Right lobe of liver (tissue), 6 donors: Measurements from ENCODE around the gene THSD8. TPM values are rescaled to one million over a fixed set of nuclear protein-coding genes. Genes with fewer than 3 reads are reported as not detected.
"Not testable (repeated sequence)": the region's sequence is repeated elsewhere in the genome, so short reads cannot be mapped to it uniquely, and the experiment has no call there.

Experiments used
- ATAC-seq, 4 donors: fragments of 200-7000 bp; cut with Tn5 transposase; one replicate each; pipeline ENCODE4 v1.9.1; 2020; ENCODE audit warnings: mild to moderate bottlenecking in 4 of 4, moderate library complexity in 4 of 4
- DNase-seq, 3 donors: peaks; one replicate each; pipeline ENCODE4 v3.0.0-alpha.2; 2020
- H3K27ac ChIP-seq, 3 donors: fragments of 200-600 bp; one replicate each; pipeline ENCODE4 v1.8.0; 2022
- H3K27me3 ChIP-seq, 2 donors: fragments of 200-600 bp; one replicate each; pipeline ENCODE4 v1.8.0; 2022
- H3K36me3 ChIP-seq, 4 donors: fragments of 200-600 bp; sonication (generic) in 1 of 4; one replicate each; pipeline versions ENCODE4 v1.5.1 to v1.8.0; 2017 to 2022; ENCODE audit warnings: control low read depth in 1 of 4
- H3K4me1 ChIP-seq, 4 donors: fragments of 200-600 bp; sonication (generic) in 1 of 4; one replicate each; pipeline versions ENCODE4 v1.5.1 to v1.8.0; 2017 to 2022; ENCODE audit warnings: control low read depth in 1 of 4
- H3K4me3 ChIP-seq, 3 donors: fragments of 200-600 bp; one replicate each; pipeline ENCODE4 v1.8.0; 2022
- H3K9me3 ChIP-seq, 4 donors: fragments of 200-600 bp; sonication (generic) in 1 of 4; one replicate each; pipeline versions ENCODE4 v1.5.1 to v1.8.0; 2017 to 2022; ENCODE audit warnings: control low read depth in 1 of 4
- POLR2A ChIP-seq: fragments of 450-650 bp; IDR thresholded peaks from one replicate; pipeline ENCODE4 v1.6.1; 2017; ENCODE audit warnings: antibody characterized with exemption, mild to moderate bottlenecking
- WGBS: methylation state at CpG from one replicate; pipeline ENCODE4 v1.1.6; 2018; ENCODE audit warnings: low coverage, low lambda C conversion rate; ENCODE audit not compliant: insufficient coverage; ENCODE audit errors: missing lambda C conversion rate; 5-methylcytosine and 5-hydroxymethylcytosine counted together
- intact Hi-C, 2 donors: fragments of 100-400 bp; cut with DNase I; formaldehyde crosslinking; loops; one replicate each; pipeline versions ENCODE4 v1.11.2 to v1.14.1; 2022
- total RNA-seq, 6 experiments: library from RNA; depleted of rRNA in 2 of 6; stranded (reverse); fragments of >200 nt in 2 of 6; fragmentation: NEBNext Ultra II Directional in 3 of 6; extraction: Animal tissue kit (Norgen Biotek cat#: 25700) in 3 of 6; gene quantifications; one replicate each; pipeline versions ENCODE4 v1.1.0 to v1.2.4, GENCODE V29; 2016 to 2023
- TF ChIP-seq, protein P1 (sequence below), 4 donors: fragments of 200-600 bp in 3 of 4; fragments of 450-650 bp in 1 of 4; IDR thresholded peaks; one replicate each; pipeline versions ENCODE4 v1.5.1 to v1.8.0; 2016 to 2022; ENCODE audit warnings: antibody characterized with exemption in 4 of 4, mild to moderate bottlenecking in 2 of 4
- donor health status: DM: no; HTN: yes; CAD: no.
- donor health status: DM: no; HTN: no; CAD: no.
- donor health status: DM: no; HTN: no; CAD: no.
- donor health status: DM: no; HTN: yes; CAD: no.
- donor health status: DM: no; HTN: yes; CAD: no.

The THSD8 gene
- total RNA-seq, 6 experiments from 2014 or later: 0.62 to 2.0 (median 1.2) TPM; not detected in 1

DNA sequence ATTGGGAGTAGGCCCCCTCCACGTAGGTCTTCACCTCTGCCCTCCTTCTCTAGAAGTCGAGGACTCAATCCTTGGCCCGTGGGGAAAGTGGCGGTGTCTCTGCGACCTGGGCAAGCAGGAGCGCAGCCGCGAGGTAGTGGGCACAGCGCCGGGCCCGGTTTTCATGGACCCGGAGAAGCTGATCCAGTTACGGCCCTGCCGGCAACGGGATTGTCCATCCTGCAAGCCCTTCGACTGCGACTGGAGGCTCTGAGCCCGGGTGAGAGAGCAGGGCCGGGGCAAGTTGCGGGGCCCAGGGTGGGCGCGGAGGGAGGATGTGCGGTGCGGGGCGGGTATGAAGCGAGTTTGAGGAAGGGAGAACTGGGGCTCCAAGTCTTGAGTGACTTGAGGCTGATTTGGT is 2.2 kb downstream of the THSD8 start:
- Histone ChIP-seq H3K4me1 (peaks cover 0 to 11% (median 0%) of the 10 kb centered on the region in 4 donors), H3K4me3 (no peak overlapping the region), H3K27ac (no peak overlapping the region), H3K36me3 (peaks cover 0 to 9% (median 3%) of the 10 kb centered on the region in 4 donors), H3K27me3 (no peaks in the 10 kb centered on the region), H3K9me3 (no peaks in the 10 kb centered on the region)
- ATAC-seq (no peak), DNase-seq (peak in 1 of 3 donors; percentile 48)
- TF ChIP-seq, protein P1, sequence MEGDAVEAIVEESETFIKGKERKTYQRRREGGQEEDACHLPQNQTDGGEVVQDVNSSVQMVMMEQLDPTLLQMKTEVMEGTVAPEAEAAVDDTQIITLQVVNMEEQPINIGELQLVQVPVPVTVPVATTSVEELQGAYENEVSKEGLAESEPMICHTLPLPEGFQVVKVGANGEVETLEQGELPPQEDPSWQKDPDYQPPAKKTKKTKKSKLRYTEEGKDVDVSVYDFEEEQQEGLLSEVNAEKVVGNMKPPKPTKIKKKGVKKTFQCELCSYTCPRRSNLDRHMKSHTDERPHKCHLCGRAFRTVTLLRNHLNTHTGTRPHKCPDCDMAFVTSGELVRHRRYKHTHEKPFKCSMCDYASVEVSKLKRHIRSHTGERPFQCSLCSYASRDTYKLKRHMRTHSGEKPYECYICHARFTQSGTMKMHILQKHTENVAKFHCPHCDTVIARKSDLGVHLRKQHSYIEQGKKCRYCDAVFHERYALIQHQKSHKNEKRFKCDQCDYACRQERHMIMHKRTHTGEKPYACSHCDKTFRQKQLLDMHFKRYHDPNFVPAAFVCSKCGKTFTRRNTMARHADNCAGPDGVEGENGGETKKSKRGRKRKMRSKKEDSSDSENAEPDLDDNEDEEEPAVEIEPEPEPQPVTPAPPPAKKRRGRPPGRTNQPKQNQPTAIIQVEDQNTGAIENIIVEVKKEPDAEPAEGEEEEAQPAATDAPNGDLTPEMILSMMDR (IDR thresholded peaks at IDR 0.05): no peak
- TF ChIP-seq POLR2A: no peak
- intact Hi-C loops: no loop called here
- 87% methylated on average over 23 of the region's 26 CpGs for WGBS

DNA sequence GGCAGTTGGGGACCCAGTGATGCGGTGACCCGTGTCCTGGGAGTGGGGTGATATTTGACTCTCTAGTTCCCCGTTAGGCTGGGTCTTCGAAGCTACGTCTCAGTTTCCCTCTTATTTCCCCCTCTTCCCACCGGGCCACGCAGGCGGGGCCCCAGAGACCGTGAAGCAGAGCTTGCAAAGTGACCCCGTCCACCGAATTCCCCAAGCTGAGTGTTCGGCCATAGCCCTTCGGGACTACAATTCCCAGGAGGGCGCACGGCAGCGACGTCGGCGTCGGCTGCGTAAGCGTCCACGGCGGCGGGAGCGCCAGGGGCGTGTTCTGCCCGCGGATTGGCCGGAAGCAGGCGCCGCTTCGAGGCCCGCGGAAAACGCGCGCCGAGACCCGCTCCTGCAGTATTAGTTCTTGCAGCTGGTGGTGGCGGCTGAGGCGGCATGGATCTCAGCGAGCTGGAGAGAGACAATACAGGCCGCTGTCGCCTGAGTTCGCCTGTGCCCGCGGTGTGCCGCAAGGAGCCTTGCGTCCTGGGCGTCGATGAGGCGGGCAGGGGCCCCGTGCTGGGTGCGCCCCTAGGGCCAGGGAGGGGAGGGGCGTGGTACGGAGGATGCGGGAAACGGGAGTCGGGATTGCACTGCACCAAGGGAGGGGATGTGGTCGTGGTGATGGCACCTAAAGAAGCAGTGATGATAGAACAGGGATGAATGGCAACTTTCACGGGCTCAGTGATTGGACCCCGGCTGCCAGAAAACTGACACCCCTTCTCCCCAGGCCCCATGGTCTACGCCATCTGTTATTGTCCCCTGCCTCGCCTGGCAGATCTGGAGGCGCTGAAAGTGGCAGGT is 4.6 kb downstream of the THSD8 start, which contains the start of gene RNASEH2A:
TSS of gene RNASEH2A (plus strand) at position 343 of the 840 bp plus-strand sequence. CDS start at position 433, 90 bp downstream.
- ATAC-seq (peak; percentile 86 to 91 (median 87)), DNase-seq (peak; percentile 91 to 93 (median 91))
- TF ChIP-seq, protein P1 (IDR thresholded peaks at IDR 0.05): peak in 1 of 4 donors; percentile 4
- TF ChIP-seq POLR2A: no peak
- peak within 1 kb of the TSS in 1 of 3 donors; percentile 36 for H3K27ac ChIP-seq
- intact Hi-C loops: no loop called here
- H3K4me3 ChIP-seq: peak within 1 kb of the TSS; percentile 27 to 66 (median 51)
- no peaks in the 10 kb centered on the region for H3K9me3 ChIP-seq
- H3K4me1 ChIP-seq: peaks cover 0 to 11% (median 0%) of the 10 kb centered on the region in 4 donors
- no peaks in the 10 kb centered on the region for H3K36me3 ChIP-seq
- WGBS: 4% methylated on average over 18 of the region's 66 CpGs
- no peaks in the 10 kb centered on the region for H3K27me3 ChIP-seq

- Histone ChIP-seq H3K4me3 (no peak overlapping the region), H3K27me3 (no peaks in the 10 kb centered on the region), H3K9me3 (no peaks in the 10 kb centered on the region), H3K4me1 (no peaks in the 10 kb centered on the region), H3K36me3 (no peaks in the 10 kb centered on the region), H3K27ac (no peak overlapping the region)
- intact Hi-C loops: no loop called here
- ATAC-seq (no peak), DNase-seq (no peak)
- TF ChIP-seq, protein P1 (IDR thresholded peaks at IDR 0.05): no peak
- no peak for TF ChIP-seq POLR2A
- 86% methylated on average over 7 of the region's 7 CpGs for WGBS
Observed at GRCh38 chr19:12815088-12815487, 13.2 kb downstream of the THSD8 start.

- ATAC-seq, H3K9me3 ChIP-seq, intact Hi-C loops, H3K36me3 ChIP-seq, H3K4me3 ChIP-seq, DNase-seq, H3K27me3 ChIP-seq, H3K27ac ChIP-seq, H3K4me1 ChIP-seq: not testable (repeated sequence)
- 92% methylated on average over 5 of the region's 6 CpGs for WGBS
Observed at GRCh38 chr19:12817188-12817587, 15.3 kb downstream of the THSD8 start.

- H3K36me3 ChIP-seq, intact Hi-C loops, DNase-seq, H3K9me3 ChIP-seq, H3K27ac ChIP-seq, H3K4me3 ChIP-seq, ATAC-seq, H3K4me1 ChIP-seq, H3K27me3 ChIP-seq: not testable (repeated sequence)
- WGBS: 94% methylated on average over 11 of the region's 11 CpGs
Observed at GRCh38 chr19:12817810-12818209, 15.9 kb downstream of the THSD8 start.
